Measurements from ENCODE around the gene AGPAT4.

GRCh38 chr6:161217628-161218027, 56.2 kb downstream of the AGPAT4 start:
- TF ChIP-seq POLR2AphosphoS5 (IDR thresholded peaks at IDR 0.05; ENCODE audit: borderline replicate concordance, low read depth, low read length): no peak
- no peak for TF ChIP-seq FOXP2 (optimal IDR thresholded peaks at IDR 0.05; ENCODE audit: control extremely low read depth, extremely low read length, insufficient read depth)

Measured in SK-N-MC (cell line).